HCT116 (cell line): Measurements from ENCODE around the gene SPIN1. TPM values are rescaled to one million over a fixed set of nuclear protein-coding genes. Genes with fewer than 3 reads are reported as not detected.

ENCODE experiments used
- ATAC-seq: fragments of 200-7000 bp; cut with Tn5 transposase; 2 replicates; pipeline ENCODE4 v1.9.1; 2020; ENCODE audit warnings: mild to moderate bottlenecking, moderate library complexity
- BruUV-seq: library from RNA; stranded (reverse); fragments of 400-500 nt; replicated peaks from 2 replicates; lab custom pipeline; 2021; lab: Mats Ljungman, UMichigan
- CTCF ChIA-PET: fragments of 300-600 bp; sonication (Branson Sonifier 250); formaldehyde crosslinking; loops from one replicate; lab custom pipeline; 2021; ENCODE audit warnings: antibody characterized with exemption; lab: Charles Lee
- POLR2A ChIA-PET: fragments of 300-600, 350-600 bp; sonication (Branson Sonifier 250); formaldehyde crosslinking; loops from one replicate; lab custom pipeline; 2021; ENCODE audit warnings: antibody characterized with exemption; lab: Charles Lee
- RAD21 ChIA-PET, 2 experiments: fragments of 300-600 bp; sonication (Branson Sonifier 250); formaldehyde crosslinking; loops; one replicate each; lab custom pipeline; 2023; ENCODE audit warnings: low total read pairs in 2 of 2; ENCODE audit not compliant: uncharacterized antibody in 2 of 2, unreplicated experiment in 2 of 2, low non-redundant PET in 1 of 2; lab: Charles Lee
- DNase-seq: peaks from one replicate; pipeline ENCODE4 v3.0.0-alpha.2; 2010; ENCODE audit warnings: low read depth, low spot score
- H2AFZ ChIP-seq: fragments of 200-600 bp; shearing (Covaris generic), sonication (generic); 2 replicates; pipeline ENCODE4 v1.6.1; 2017; ENCODE audit warnings: low read depth, mixed run types, mixed read lengths, antibody characterized with exemption, low read length; ENCODE audit not compliant: poor library complexity, severe bottlenecking
- H3K27ac ChIP-seq: 2 replicates; pipeline ENCODE4 v1.5.1; 2012; ENCODE audit warnings: low read depth, low read length
- H3K27me3 ChIP-seq: fragments of 200-600 bp; sonication (generic); 2 replicates; pipeline ENCODE4 v1.6.1; 2016; ENCODE audit warnings: mixed run types, low read length, mixed read lengths; ENCODE audit not compliant: insufficient read depth
- H3K36me3 ChIP-seq, 2 experiments: fragments of 200-500 bp in 1 of 2; fragments of 200-600 bp in 1 of 2; sonication (Bioruptor generic) in 1 of 2; sonication (generic) in 1 of 2; 2 replicates each; pipeline versions ENCODE4 v1.5.1 to v1.6.1; 2014 to 2016; ENCODE audit warnings: low read length in 2 of 2, inconsistent platforms in 1 of 2, mixed read lengths in 1 of 2, mixed run types in 1 of 2; ENCODE audit not compliant: insufficient read depth in 2 of 2, control insufficient read depth in 1 of 2
- H3K4me1 ChIP-seq, 2 experiments: fragments of 200-600 bp in 1 of 2; sonication (generic) in 1 of 2; 2 replicates each; pipeline versions ENCODE4 v1.5.1 to v1.6.1; 2012 to 2017; ENCODE audit warnings: low read length in 2 of 2, inconsistent platforms in 1 of 2, mild to moderate bottlenecking in 1 of 2, mixed read lengths in 1 of 2, mixed run types in 1 of 2, moderate library complexity in 1 of 2; ENCODE audit not compliant: insufficient read depth in 2 of 2, control insufficient read depth in 1 of 2
- H3K4me2 ChIP-seq: fragments of 200-600 bp; sonication (generic); 2 replicates; pipeline ENCODE4 v1.6.1; 2017; ENCODE audit warnings: mixed run types, low read length, mixed read lengths
- H3K4me3 ChIP-seq, 2 experiments: fragments of 200-600 bp in 1 of 2; sonication (generic) in 1 of 2; replicated peaks in 1 of 2; 2 replicates each; pipeline ENCODE4 v1.5.1; 2011 to 2016; ENCODE audit warnings: low read length in 2 of 2, control low read depth in 1 of 2, low read depth in 1 of 2, mild to moderate bottlenecking in 1 of 2, mixed read lengths in 1 of 2, mixed run types in 1 of 2
- H3K79me2 ChIP-seq: fragments of 200-600 bp; sonication (generic); 2 replicates; pipeline ENCODE4 v1.6.1; 2017; ENCODE audit warnings: mild to moderate bottlenecking, mixed run types, low read length, moderate library complexity, mixed read lengths; ENCODE audit not compliant: insufficient read depth
- H3K9ac ChIP-seq: fragments of 200-600 bp; sonication (generic); 2 replicates; pipeline ENCODE4 v1.6.1; 2016; ENCODE audit warnings: low read length, mixed read lengths
- H3K9me2 ChIP-seq: fragments of 200-600 bp; sonication (generic), shearing (Covaris generic); 2 replicates; pipeline ENCODE4 v1.6.1; 2017; ENCODE audit warnings: mixed run types, mild to moderate bottlenecking, moderate library complexity; ENCODE audit not compliant: insufficient read depth
- H3K9me3 ChIP-seq, 2 experiments: fragments of 200-500 bp in 1 of 2; fragments of 200-600 bp in 1 of 2; sonication (Bioruptor generic) in 1 of 2; sonication (generic) in 1 of 2; 2 replicates each; pipeline ENCODE4 v1.6.1; 2014 to 2017; ENCODE audit warnings: low read length in 2 of 2, mixed read lengths in 2 of 2, inconsistent platforms in 1 of 2, low read depth in 1 of 2, mild to moderate bottlenecking in 1 of 2, mixed run types in 1 of 2, moderate library complexity in 1 of 2; ENCODE audit not compliant: control insufficient read depth in 1 of 2, insufficient read depth in 1 of 2
- H4K20me1 ChIP-seq: fragments of 200-600 bp; sonication (generic), shearing (Covaris generic); 2 replicates; pipeline ENCODE4 v1.6.1; 2017; ENCODE audit warnings: mixed run types, mild to moderate bottlenecking, moderate library complexity; ENCODE audit not compliant: insufficient read depth
- ATF3 ChIP-seq: IDR thresholded peaks from 2 replicates; pipeline ENCODE4 v1.6.1; 2012
- EGR1 ChIP-seq: IDR thresholded peaks from 2 replicates; pipeline ENCODE4 v1.6.1; 2012; ENCODE audit warnings: low read depth
- ELF1 ChIP-seq: IDR thresholded peaks from 2 replicates; pipeline ENCODE4 v1.6.1; 2012; ENCODE audit warnings: low read depth, borderline replicate concordance
- RAD21 ChIP-seq: IDR thresholded peaks from 2 replicates; pipeline ENCODE4 v1.6.1; 2012; ENCODE audit warnings: low read depth, mild to moderate bottlenecking
- REST ChIP-seq: IDR thresholded peaks from 2 replicates; pipeline ENCODE4 v1.6.1; 2012; ENCODE audit warnings: low read depth
- SRF ChIP-seq: IDR thresholded peaks from 2 replicates; pipeline ENCODE4 v1.6.1; 2012; ENCODE audit warnings: low read depth
- TCF7L2 ChIP-seq: IDR thresholded peaks from 2 replicates; pipeline ENCODE4 v1.7.0; 2011; ENCODE audit warnings: borderline replicate concordance, inconsistent platforms; ENCODE audit not compliant: insufficient read depth, insufficient read length; ENCODE audit errors: extremely low read depth
- YY1 ChIP-seq: IDR thresholded peaks from 2 replicates; pipeline ENCODE4 v1.6.1; 2011; ENCODE audit warnings: low read length, low read depth, moderate library complexity, mild to moderate bottlenecking; ENCODE audit not compliant: insufficient replicate concordance; ENCODE audit errors: extremely low read depth
- intact Hi-C: fragments of 100-400 bp; cut with micrococcal nuclease; formaldehyde crosslinking; loops from 2 replicates; pipeline ENCODE4 v1.10.0; 2022
- total RNA-seq: library from RNA; stranded (reverse); gene quantifications from one replicate; pipeline ENCODE4 v1.2.1, GENCODE V29; 2021; ENCODE audit not compliant: unreplicated experiment

The SPIN1 gene
- total RNA-seq, 1 experiment from 2014 or later: 74.0 TPM

- Histone ChIP-seq H3K4me3 (no peak overlapping the region), H3K27me3 (no peaks in the 10 kb centered on the region), H3K36me3 (0 out of 4 replicates have a peak, but pooled peaks cover 0 to 3% of the 10 kb centered on the region in 2 experiments), H3K79me2 (peaks cover 67% of the 10 kb centered on the region), H3K9ac (no peak overlapping the region), H2AFZ (no peak overlapping the region), H3K9me3 (no peaks in the 10 kb centered on the region), H4K20me1 (peaks cover 8% of the 10 kb centered on the region; the same call in 1 of the 2 replicates), H3K9me2 (no peaks in the 10 kb centered on the region), H3K27ac (no peak overlapping the region), H3K4me1 (peaks cover 0 to 5% of the 10 kb centered on the region in 2 experiments; a peak in 1 of 4 replicates), H3K4me2 (no peak overlapping the region)
- BruUV-seq: no TSS peak
- CTCF ChIA-PET: no interaction called here
- intact Hi-C loops: no loop called here
- POLR2A ChIA-PET: no interaction called here
- ATAC-seq (no peak), DNase-seq (no peak)
- TF ChIP-seq YY1: no peak
- TF ChIP-seq ATF3: no peak
- no peak for TF ChIP-seq EGR1
- no peak for TF ChIP-seq TCF7L2
- no peak for TF ChIP-seq RAD21
- TF ChIP-seq ELF1: no peak
- no peak for TF ChIP-seq REST
- TF ChIP-seq SRF: no peak
- RAD21 ChIA-PET: no interaction called here
Measured at GRCh38 chr9:88464851-88465250, 76.6 kb downstream of the SPIN1 start.
